HL-60 (cell line): ENCODE measurements around the gene DUOX2.

Experiments
- CTCF ChIP-seq: IDR thresholded peaks from one replicate; pipeline ENCODE4 v1.5.1; 2011; ENCODE audit warnings: low read length, control low read depth, inconsistent platforms; ENCODE audit not compliant: insufficient read depth
- POLR2AphosphoS5 ChIP-seq: IDR thresholded peaks from 2 replicates; pipeline ENCODE4 v1.6.1; 2012; ENCODE audit warnings: low read depth
- SPI1 ChIP-seq: IDR thresholded peaks from 2 replicates; pipeline ENCODE4 v1.6.1; 2012; ENCODE audit warnings: low read depth, mild to moderate bottlenecking, borderline replicate concordance

- TF ChIP-seq POLR2AphosphoS5 (no peak), CTCF (no peak), SPI1 (no peak)
Measured at GRCh38 chr15:45091161-45091560, 22.8 kb downstream of the DUOX2 start.
